ENCODE data around the gene LRWD1. TPM values are rescaled to one million over a fixed set of nuclear protein-coding genes. Genes with fewer than 3 reads are reported as not detected.
A peak's percentile ranks its signal among the peaks of the same experiment; 100 is the strongest.

LRWD1 gene
- total and polyA plus RNA-seq, 2 of the 13 experiments (the other 11 are each of a cell fraction or from before 2014, with no cell fraction given), result 8.5 to 16.3 TPM

DNA sequence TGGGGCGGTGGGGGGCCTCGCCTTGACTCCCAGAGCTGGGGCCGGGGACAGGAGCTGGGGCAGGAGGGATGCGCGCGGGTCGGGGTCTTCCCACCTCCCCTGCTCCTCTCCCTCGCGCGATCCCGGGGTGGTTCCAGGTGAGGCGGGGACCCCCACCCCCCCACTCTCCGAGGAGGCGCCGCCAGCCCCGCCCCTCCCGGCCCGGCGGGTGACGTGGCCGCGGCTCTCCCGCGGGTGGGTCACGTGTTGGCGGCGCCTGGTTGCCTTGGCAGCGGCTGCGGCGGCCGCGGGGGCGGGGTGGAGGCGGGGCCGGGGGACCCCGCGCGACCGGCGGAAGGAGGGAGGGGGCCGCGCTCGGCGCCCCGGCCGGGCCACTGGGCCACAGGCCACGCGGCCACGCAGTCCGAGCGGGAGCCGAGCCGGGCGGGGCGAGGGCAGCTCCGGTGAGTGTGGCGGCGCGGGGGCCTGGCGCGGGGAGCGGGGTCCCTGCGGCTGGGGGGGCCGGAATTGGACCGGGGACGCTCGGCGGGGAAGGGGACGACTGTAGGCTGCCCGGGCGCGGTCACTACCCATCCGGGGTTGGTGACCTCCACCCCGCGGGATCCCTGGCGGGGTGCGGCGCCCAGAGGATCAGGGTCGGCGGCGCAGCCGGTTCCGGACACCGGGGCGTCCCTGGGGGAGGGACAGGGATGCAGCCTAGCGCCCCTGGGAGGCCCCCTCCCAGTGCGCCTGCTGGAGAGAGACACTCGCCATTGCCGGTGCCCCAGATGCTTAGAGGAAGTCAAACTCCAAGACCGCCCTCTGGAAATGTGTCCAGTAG lies 31.4 kb upstream of the LRWD1 start, which contains the start of gene ORAI2 (continued):
- no peak for TF ChIP-seq ARHGAP35 (CRISPR knock-in tag; IDR thresholded peaks at IDR 0.05; ENCODE audit: borderline replicate concordance)
- no peak for TF ChIP-seq ZNF607 (CRISPR knock-in tag; IDR thresholded peaks at IDR 0.05; ENCODE audit: borderline replicate concordance)
- TF ChIP-seq ZBTB7A (CRISPR knock-in tag; IDR thresholded peaks at IDR 0.05), result 0 out of 2 replicates have a peak, but pooled peaks have one; percentile 18
- 0 out of 2 replicates have a peak, but pooled peaks have one; percentile 19 for TF ChIP-seq MED1 (CRISPR knock-in tag; IDR thresholded peaks at IDR 0.05)
- no peak for TF ChIP-seq HHEX (CRISPR knock-in tag; IDR thresholded peaks at IDR 0.05)
- no peak for TF ChIP-seq HOXA5 (CRISPR knock-in tag; IDR thresholded peaks at IDR 0.05)
- no peak for TF ChIP-seq SRY (CRISPR knock-in tag; IDR thresholded peaks at IDR 0.05)
- 0 out of 2 replicates have a peak, but pooled peaks have one; percentile 30 for TF ChIP-seq ZC3H13 (CRISPR knock-in tag; IDR thresholded peaks at IDR 0.05)
- peak; percentile 73; the same call in 1 of the 2 replicates for TF ChIP-seq CCDC6 (CRISPR knock-in tag; IDR thresholded peaks at IDR 0.05)
- no peak for TF ChIP-seq PRMT3 (CRISPR knock-in tag; IDR thresholded peaks at IDR 0.05; ENCODE audit: borderline replicate concordance, low read depth)
- TF ChIP-seq SAP130 (CRISPR knock-in tag; IDR thresholded peaks at IDR 0.05; ENCODE audit: low read depth), result peak; percentile 36; the same call in 1 of the 2 replicates
- no peak for TF ChIP-seq MAZ (IDR thresholded peaks at IDR 0.05; ENCODE audit: borderline replicate concordance, low read depth, low read length)
- TF ChIP-seq MAZ (CRISPR knock-in tag; IDR thresholded peaks at IDR 0.05; ENCODE audit: low read depth), result peak; percentile 45; the same call in 1 of the 2 replicates
- no peak for TF ChIP-seq ZMYM3 (CRISPR knock-in tag; IDR thresholded peaks at IDR 0.05)
- TF ChIP-seq HNRNPH1 (optimal IDR thresholded peaks at IDR 0.05; ENCODE audit: low read depth, low read length), result no peak
- no peak for TF ChIP-seq ZNF24 (IDR thresholded peaks at IDR 0.05)
- no peak for TF ChIP-seq ZNF619 (CRISPR knock-in tag; IDR thresholded peaks at IDR 0.05)
- TF ChIP-seq ZNF883 (CRISPR knock-in tag; IDR thresholded peaks at IDR 0.05; ENCODE audit: not compliant biosample characterization), result no peak
- no peak for TF ChIP-seq REL (CRISPR knock-in tag; conservative IDR thresholded peaks at IDR 0.05)
- TF ChIP-seq ZNF709 (CRISPR knock-in tag; IDR thresholded peaks at IDR 0.05), result 0 out of 2 replicates have a peak, but pooled peaks have one; percentile 37
- no peak; the same call in 1 of the 2 replicates for TF ChIP-seq ZNF160 (CRISPR knock-in tag; IDR thresholded peaks at IDR 0.05)
- TF ChIP-seq ZNF567 (CRISPR knock-in tag; IDR thresholded peaks at IDR 0.05; ENCODE audit: borderline replicate concordance), result no peak
- TF ChIP-seq, protein P1, sequence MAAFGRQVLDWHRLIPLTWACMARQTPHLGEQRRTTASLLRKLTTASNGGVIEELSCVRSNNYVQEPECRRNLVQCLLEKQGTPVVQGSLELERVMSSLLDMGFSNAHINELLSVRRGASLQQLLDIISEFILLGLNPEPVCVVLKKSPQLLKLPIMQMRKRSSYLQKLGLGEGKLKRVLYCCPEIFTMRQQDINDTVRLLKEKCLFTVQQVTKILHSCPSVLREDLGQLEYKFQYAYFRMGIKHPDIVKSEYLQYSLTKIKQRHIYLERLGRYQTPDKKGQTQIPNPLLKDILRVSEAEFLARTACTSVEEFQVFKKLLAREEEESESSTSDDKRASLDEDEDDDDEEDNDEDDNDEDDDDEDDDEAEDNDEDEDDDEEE (CRISPR knock-in tag; IDR thresholded peaks at IDR 0.05), result no peak
- TF ChIP-seq MIER3 (CRISPR knock-in tag; IDR thresholded peaks at IDR 0.05; ENCODE audit: borderline replicate concordance), result no peak
- TF ChIP-seq, protein P2, sequence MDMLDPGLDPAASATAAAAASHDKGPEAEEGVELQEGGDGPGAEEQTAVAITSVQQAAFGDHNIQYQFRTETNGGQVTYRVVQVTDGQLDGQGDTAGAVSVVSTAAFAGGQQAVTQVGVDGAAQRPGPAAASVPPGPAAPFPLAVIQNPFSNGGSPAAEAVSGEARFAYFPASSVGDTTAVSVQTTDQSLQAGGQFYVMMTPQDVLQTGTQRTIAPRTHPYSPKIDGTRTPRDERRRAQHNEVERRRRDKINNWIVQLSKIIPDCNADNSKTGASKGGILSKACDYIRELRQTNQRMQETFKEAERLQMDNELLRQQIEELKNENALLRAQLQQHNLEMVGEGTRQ (IDR thresholded peaks at IDR 0.05; ENCODE audit: low read depth, low read length), result peak; percentile 37; the same call in 1 of the 2 replicates
- TF ChIP-seq, protein P2 (CRISPR knock-in tag; IDR thresholded peaks at IDR 0.05; ENCODE audit: borderline replicate concordance), result no peak; the same call in 1 of the 2 replicates
- no peak for TF ChIP-seq POLR2AphosphoS2 (IDR thresholded peaks at IDR 0.05; ENCODE audit: low read depth, low read length)
- TF ChIP-seq, protein P3, sequence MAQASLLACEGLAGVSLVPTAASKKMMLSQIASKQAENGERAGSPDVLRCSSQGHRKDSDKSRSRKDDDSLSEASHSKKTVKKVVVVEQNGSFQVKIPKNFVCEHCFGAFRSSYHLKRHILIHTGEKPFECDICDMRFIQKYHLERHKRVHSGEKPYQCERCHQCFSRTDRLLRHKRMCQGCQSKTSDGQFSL (CRISPR knock-in tag; IDR thresholded peaks at IDR 0.05), result peak; percentile 47; the same call in 1 of the 2 replicates
- TF ChIP-seq ZNF564 (CRISPR knock-in tag; IDR thresholded peaks at IDR 0.05), result no peak
